ENCODE measurements around the gene TSGA10.

DNA sequence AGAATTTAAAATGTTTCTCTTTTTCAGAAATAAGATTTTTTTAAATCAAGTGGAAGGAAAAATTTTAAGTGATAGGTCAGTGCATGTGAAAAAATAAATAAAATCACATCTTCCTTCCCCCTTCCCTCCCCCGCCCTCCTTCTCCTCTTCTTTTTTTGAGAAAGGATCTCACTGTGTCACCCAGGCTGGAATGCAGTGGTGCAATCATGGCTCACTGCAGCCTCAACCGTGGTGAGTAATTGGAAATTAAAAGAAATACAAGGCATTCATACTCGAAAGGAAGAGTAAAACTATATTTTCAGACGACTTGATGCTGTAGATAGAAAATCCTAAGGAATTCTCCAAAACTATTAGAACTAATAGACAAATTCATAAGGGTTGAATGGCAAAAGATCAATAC, 201.8 kb downstream of the TSGA10 start:
- no peak for TF ChIP-seq EZH2 (IDR thresholded peaks at IDR 0.05; ENCODE audit: borderline replicate concordance)
- TF ChIP-seq CTCF (IDR thresholded peaks at IDR 0.05; ENCODE audit: poor library complexity), result no peak
- TF ChIP-seq EZH2phosphoT487 (IDR thresholded peaks at IDR 0.05; ENCODE audit: low read depth, severe bottlenecking, unreplicated experiment), result no peak
